ENCODE results near the gene ZNF784. TPM values are rescaled to one million over a fixed set of nuclear protein-coding genes. Genes with fewer than 3 reads are reported as not detected.
A peak's percentile ranks its signal among the peaks of the same experiment; 100 is the strongest.

The ZNF784 gene
- total and polyA plus RNA-seq, 10 of the 15 experiments (the other 5 are each of a cell fraction or from before 2014, with no cell fraction given) = 0.10 to 5.2 (median 1.8) TPM

- TF ChIP-seq FOXM1 (IDR thresholded peaks at IDR 0.05; ENCODE audit: low read depth, low read length) = no peak; the same call in 1 of the 2 replicates
- TF ChIP-seq YBX1 (IDR thresholded peaks at IDR 0.05) = no peak
- TF ChIP-seq, protein P1, sequence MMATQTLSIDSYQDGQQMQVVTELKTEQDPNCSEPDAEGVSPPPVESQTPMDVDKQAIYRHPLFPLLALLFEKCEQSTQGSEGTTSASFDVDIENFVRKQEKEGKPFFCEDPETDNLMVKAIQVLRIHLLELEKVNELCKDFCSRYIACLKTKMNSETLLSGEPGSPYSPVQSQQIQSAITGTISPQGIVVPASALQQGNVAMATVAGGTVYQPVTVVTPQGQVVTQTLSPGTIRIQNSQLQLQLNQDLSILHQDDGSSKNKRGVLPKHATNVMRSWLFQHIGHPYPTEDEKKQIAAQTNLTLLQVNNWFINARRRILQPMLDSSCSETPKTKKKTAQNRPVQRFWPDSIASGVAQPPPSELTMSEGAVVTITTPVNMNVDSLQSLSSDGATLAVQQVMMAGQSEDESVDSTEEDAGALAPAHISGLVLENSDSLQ (IDR thresholded peaks at IDR 0.05) = peak; percentile 78
- no peak for TF ChIP-seq KAT2A (conservative IDR thresholded peaks at IDR 0.05; ENCODE audit: control insufficient read depth, low read depth, low read length)
- peak; percentile 14; the same call in 1 of the 2 replicates for TF ChIP-seq JUNB (IDR thresholded peaks at IDR 0.05)
- TF ChIP-seq CREB1 (IDR thresholded peaks at IDR 0.05; ENCODE audit: low read depth) = peak; percentile 72
- TF ChIP-seq, protein P2, sequence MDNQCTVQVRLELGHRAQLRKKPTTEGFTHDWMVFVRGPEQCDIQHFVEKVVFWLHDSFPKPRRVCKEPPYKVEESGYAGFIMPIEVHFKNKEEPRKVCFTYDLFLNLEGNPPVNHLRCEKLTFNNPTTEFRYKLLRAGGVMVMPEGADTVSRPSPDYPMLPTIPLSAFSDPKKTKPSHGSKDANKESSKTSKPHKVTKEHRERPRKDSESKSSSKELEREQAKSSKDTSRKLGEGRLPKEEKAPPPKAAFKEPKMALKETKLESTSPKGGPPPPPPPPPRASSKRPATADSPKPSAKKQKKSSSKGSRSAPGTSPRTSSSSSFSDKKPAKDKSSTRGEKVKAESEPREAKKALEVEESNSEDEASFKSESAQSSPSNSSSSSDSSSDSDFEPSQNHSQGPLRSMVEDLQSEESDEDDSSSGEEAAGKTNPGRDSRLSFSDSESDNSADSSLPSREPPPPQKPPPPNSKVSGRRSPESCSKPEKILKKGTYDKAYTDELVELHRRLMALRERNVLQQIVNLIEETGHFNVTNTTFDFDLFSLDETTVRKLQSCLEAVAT (IDR thresholded peaks at IDR 0.05) = peak; percentile 67; the same call in 1 of the 2 replicates
- TF ChIP-seq MXI1 (IDR thresholded peaks at IDR 0.05; ENCODE audit: low read depth, low read length) = peak; percentile 82
- TF ChIP-seq TCF12 (IDR thresholded peaks at IDR 0.05; ENCODE audit: low read depth, low read length) = no peak
- TF ChIP-seq ATF7 (IDR thresholded peaks at IDR 0.05; ENCODE audit: low read depth) = peak; percentile 45
- TF ChIP-seq ZBTB4 (CRISPR knock-in tag; IDR thresholded peaks at IDR 0.05) = no peak
- peak; percentile 60; the same call in 1 of the 2 replicates for TF ChIP-seq MTA2 (IDR thresholded peaks at IDR 0.05; ENCODE audit: low read depth)
- no peak for TF ChIP-seq NFYB (IDR thresholded peaks at IDR 0.05; ENCODE audit: insufficient read depth, low read depth, low read length)
- TF ChIP-seq BHLHE40 (IDR thresholded peaks at IDR 0.05; ENCODE audit: borderline replicate concordance in 1 of 2, low read depth in 2 of 2, low read length in 1 of 2) = peak; percentile 16 to 71; a peak in 2 of 4 replicates
- peak; percentile 65; the same call in 1 of the 2 replicates for TF ChIP-seq HDGF (IDR thresholded peaks at IDR 0.05)
- no peak for TF ChIP-seq EZH2 (IDR thresholded peaks at IDR 0.05; ENCODE audit: borderline replicate concordance, control insufficient read depth, low read depth, low read length)
- TF ChIP-seq EED (IDR thresholded peaks at IDR 0.05; ENCODE audit: low read depth) = peak; percentile 15; the same call in 1 of the 2 replicates
- peak; percentile 78; the same call in 1 of the 2 replicates for TF ChIP-seq CBX5 (IDR thresholded peaks at IDR 0.05; ENCODE audit: low read depth)
- TF ChIP-seq IKZF2 (IDR thresholded peaks at IDR 0.05) = peak; percentile 42 to 47
- TF ChIP-seq SREBF1 (IDR thresholded peaks at IDR 0.05; ENCODE audit: low read length) = no peak
- no peak for TF ChIP-seq FOXK2 (IDR thresholded peaks at IDR 0.05)
- TF ChIP-seq DPF2 (IDR thresholded peaks at IDR 0.05) = peak; percentile 62; the same call in 1 of the 2 replicates
- TF ChIP-seq SRF (IDR thresholded peaks at IDR 0.05; ENCODE audit: low read depth in 2 of 2, low read length in 2 of 2) = peak in 1 of 2 experiments; percentile 79; a peak in 3 of 4 replicates
- peak; percentile 56; the same call in 1 of the 2 replicates for TF ChIP-seq ASH2L (IDR thresholded peaks at IDR 0.05; ENCODE audit: borderline replicate concordance, low read depth)
- no peak for TF ChIP-seq MYB (IDR thresholded peaks at IDR 0.05; ENCODE audit: borderline replicate concordance, low read depth, low read length)
Observed at GRCh38 chr19:55643003-55643886, 18.9 kb upstream of the ZNF784 start, which contains the start of gene ZNF581 (continued).
